NCI-H1092 treated with DMSO at 0.1 percent for 48 hours (cell line): Measurements from ENCODE around the gene ABCC12.

Source experiments
- DNase-seq: peaks from one replicate; lab custom pipeline; 2025; lab: John Stamatoyannopoulos, UW

ABCC12 gene

DNA sequence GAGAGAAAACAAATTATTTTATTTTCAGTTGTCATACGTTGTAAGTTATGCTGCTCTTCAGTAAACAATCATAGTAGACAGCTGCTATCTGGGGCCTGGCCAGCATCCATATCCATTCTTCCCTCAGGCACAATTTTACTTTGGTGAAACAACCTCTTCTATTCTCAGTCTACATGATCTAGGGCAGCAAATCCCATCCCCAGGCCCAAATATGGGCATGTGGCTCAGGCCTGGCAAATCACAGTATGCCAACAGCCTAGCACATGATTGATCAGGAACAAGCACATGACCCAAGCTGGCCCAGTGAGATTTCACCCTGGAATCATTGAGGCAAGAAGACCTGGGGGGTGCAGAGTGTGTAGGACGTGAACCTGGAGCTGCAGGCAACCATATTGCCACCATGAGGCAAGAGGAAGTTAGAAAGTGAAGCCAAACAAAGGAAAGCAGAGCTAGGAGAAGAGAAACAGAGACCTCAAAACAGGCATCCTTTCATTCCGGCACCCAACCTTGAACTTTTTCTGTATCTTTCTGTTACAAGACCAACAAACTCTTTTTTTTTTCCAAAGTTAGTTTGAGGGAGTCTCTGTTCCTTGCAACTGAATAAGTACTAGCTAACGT lies 10.3 kb upstream of the ABCC12 start:
- DNase-seq, result no peak

DNA sequence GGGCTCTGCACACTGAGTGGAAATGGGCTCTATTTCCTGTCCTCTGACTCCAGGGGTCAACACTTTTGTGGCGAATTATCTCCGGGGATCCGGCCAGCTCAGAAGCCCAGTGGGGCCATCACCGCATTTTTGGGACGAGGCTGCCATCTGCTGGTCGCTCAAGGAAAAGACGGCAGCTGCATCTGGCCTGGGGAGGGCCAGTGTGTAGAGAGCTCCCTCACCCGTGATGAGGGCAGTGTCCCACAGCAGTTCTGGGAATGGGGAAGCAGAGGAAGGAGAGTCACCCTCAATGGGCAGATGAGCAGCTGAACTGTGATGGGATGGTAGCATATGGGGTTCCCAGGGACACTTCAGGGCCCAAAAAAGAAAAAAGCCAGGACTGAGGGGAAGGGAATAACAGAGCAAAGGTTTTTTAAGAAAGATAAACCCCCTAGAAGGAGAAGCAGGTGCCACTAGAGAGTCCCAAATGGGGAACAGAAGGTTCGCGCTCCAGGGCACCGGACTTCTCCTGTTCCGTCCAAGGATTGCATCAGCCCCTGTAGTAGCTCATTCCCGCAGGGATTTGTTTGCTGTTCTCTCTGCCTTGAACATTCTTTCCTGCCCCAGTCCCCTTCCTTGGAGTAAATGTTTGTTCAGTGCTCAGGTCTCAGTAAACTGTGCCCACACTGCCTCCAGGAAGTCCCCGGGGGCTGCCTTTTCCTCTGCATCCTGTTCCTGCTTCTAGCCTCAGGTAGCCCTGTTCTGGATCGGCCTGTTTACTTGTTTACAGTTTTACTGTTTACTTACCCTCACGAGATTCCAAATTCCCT lies 9.3 kb upstream of the ABCC12 start:
- DNase-seq, result peak; percentile 59

DNA sequence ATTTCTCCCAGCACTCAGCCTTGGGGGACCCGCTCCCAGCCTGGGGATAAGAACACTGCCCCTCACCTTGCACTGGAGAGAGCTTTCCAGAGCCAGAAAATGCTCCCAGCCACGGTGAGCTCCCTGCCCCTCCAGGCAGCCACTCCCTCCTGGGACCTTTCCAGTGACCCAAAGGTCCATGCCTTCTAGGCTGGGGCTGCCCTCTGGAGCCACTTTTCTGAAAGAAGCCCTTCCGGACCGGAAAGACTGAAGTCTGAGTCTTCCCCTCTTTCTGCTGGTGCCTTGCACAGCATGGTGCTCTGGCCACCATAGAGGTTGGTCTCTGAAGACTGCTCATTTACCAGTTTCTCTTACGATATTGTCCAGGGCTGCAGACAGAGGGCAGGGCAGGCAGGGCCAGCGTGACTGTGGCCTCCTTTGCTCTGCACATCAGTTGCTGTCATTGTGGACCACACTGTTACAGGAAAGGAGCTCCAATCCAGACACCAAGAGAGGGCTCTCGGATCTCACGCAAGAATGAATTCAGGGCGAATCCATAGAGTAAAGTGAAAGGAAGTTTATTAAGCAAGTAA lies 7.1 kb upstream of the ABCC12 start:
- no peak for DNase-seq

DNA sequence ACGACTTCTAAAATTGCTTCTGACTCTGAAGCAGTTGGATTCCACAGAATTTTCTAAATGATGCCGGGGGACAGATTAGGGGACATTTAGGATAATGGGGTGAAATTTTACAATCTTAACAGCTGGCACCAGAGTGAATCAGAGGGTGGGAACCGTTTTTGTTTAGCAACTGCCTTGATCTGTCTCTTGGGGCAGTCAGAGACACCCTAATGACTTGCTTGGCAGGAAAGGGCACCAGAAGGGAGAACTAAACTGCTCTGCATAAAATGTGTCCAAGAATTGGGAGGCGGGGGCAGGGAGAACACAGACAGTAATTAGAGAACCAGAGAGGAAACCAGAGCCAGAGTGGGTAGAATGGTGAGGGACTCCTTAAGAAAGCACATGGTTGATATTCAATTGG lies 6.1 kb upstream of the ABCC12 start:
- no peak for DNase-seq

DNA sequence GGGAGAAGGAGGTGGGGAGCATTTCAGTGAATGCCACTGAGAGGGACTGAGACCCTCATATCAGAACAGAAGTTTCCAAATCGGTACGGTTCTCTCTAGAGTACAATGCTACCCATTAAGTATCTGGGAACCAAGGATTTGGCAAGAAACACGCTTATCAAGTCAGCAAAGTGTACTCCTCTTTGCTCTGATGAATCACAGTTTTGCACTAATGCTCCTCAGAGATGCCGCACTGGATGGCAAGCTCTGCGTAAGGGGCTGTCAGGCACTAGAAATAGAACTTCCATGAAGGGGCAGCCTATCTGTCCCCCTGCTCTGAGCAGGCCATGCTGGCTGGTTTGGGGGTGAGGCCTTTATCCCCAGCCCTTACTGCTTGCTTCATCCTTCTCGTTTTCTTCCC lies 4.8 kb upstream of the ABCC12 start:
- DNase-seq, result no peak

DNA sequence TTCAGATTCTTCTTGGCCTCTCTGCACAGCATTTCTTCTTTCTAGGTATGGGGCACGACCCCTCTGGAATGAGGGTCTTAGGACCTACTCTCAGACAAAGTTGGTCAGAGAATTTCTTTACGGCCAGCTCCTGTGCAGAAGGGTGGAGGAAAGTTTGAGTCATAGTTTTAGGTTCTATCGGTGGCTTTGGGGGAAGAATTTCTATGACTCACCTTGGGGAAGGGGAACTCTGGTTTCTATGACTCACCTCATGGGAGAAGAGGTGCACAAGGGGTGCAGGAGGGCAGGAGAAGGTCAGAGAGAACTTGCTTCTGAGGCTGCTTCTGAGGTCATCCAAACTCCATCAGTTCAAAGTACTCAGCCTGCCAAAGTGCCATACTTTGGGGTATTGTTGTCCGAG lies 2.5 kb upstream of the ABCC12 start:
- DNase-seq, result no peak

DNA sequence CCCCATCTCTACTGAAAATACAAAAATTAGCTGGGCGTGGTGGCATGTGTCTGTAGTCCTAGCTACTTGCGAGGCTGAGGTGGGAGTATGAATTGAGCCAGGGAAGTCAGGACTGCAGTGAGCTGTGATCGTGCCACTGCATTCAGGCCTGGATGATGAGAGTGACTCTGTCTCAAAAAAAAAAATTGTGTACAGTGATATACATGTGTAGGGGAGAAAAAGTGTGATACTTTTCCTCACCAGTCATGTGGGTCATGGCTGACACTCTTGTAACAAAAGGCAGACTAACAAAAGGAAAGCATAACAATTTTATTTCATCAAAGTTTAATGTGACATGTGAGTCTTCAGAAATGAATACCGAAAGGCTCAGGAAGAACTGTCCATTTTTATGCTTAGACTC lies 2.0 kb upstream of the ABCC12 start:
- no peak for DNase-seq

DNA sequence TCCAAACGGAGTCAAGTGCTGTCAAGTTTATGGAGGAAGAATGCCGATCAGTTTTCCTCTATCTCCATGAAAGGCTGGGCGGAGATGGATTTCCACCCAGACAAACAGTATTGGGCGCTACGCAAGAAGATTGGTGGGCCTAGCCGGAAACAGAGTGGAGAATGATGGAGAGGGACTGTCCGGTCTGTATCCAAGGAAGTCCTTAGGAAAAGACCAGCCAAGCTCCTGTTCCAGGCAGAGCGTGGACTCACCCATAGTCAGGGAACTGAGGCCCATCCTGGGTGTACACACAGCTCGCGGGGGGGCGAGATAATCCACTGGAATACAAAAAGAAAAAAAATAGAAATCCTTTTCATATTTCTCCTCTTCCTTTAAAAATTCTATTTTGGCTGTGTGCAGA lies 1.5 kb upstream of the ABCC12 start:
- DNase-seq, result no peak

DNA sequence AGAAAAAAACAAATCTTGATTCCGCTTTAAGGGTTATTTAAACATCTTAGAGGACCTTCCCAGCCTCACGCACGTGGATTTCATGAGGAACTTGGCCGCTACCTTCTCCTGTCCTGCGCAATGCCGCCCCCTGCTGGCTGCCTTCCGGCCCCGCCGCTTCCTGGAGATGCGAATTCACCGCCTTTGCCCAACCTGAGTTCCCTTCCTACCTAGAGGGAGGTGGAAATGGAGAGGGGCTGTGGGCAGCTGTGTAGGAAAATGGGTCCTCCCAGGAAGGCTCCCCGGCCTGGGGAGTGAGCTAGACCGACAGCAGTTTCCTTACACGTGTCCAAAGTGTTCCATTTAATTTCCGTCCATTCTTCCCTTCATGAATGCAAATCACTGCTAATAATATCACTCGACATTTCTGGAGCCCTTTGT lies 1.0 kb upstream of the ABCC12 start:
- DNase-seq, result peak; percentile 74

DNA sequence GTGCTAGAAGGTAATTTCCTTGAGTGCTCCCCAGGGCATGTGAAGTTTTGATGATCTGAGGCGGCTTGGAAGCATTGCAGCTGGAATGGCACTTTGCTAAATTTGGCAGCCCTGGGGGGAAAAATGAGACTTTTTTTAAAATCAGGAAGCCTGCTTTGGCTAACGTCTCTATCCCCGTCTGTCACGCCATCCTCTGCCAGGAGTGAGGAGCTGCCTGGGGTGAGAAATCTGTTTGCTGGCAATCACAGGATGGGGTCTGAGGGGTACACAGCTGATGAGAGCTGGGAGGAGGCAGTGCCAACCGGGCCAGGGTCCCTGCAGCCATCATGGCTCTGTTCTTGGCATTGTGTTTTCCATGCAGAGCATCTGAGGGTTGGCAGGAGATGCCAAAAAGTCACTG lies 2.0 kb downstream of the ABCC12 start:
- peak; percentile 17 for DNase-seq

DNA sequence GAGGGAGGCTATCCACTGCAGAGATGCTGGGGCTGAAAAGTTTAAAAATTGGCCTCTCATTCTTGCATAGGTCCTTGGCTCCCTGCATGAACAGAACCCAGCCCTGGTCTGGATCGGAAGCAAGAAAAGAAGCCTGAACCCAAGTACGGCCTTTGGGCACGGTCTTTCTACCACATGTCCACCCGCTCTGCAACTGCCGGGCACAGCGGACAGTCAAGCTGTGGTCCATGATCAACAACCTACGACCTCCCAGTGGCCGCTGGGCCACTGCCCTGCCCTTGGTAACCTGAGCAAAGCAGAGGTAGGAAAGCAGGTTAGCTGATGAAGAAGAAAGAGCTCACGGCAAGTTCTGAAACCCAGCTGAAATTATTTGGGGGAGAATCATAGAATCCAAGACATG lies 3.6 kb downstream of the ABCC12 start:
- no peak for DNase-seq

DNA sequence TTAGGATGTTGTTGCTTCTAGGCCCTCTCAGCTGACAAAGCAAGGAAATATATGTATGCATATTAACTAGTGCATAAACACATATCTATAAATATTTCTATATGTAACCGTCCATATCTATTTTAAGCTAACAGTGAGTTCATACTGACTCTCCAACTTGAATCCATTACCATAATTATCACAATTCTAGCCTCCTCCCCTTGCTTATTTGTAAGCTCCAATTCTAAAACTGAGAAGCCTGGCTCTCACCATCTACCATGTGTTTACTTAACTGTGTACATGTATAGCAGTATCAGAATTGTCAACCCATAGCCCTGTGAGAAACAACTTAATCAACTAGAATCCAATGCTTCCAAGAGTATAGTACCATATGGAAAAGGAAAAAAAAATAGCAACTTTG lies 5.1 kb downstream of the ABCC12 start:
- DNase-seq, result no peak

DNA sequence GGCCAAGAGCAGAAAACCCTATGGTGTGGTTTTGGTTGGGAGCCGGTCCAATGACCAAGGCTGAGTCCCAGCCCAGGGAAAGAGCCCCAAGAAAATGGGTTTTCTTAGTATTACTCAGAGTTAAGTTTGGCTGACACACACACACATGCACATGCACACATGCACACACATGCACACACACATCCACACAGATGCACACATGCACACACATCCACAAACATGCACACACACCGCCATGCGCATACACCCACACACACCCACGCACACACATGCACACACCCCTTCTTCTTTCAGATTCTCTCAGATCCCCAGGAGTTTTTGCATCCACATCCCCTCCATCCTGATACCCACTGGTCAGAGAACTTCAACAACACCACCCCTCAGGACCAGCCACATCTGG lies 9.1 kb downstream of the ABCC12 start:
- no peak for DNase-seq

DNA sequence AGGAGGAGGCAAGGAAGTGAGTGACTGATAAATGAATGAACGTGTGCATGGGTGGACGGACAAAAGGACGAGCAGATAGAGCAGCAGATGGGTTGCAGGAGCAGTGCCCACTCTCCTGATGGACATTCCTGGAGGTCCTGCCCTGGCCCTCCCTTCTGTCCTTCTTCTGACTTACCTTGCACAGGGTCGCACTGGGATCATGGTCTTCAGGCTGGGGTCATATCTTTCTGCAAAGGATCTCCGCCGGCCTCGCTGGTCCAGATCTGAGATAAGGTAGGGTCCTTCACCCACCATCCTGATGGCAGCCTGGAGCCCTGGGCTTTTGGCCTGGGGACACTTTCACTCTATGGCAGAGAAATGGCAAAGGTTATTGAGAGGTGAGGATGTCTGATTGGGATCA lies 9.7 kb downstream of the ABCC12 start:
- no peak for DNase-seq

DNA sequence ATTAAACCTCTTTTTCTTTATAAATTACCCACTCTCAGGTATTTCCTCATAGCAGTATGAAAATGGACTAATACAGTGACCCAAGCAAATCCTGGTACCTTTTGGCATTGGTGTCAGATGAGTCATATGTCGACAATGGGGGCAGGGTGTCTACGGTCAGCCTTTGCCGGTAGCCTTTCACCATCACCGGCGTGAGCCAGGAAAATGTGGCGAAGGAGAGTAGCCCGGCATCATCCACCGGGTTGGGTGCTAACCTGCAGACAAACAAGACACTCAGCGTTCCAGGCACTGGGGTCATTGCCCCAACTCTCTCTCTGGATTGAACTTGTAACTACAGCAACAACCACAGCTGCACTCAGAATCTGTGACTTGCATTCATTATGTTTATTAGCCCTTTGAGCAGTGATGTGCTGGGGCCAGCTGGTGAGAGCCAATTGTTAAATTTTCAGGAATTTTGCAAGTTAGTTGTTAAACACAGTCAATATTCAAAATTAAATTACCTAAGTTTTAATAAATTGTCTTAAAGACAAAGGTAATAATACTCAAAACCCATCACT lies 11.9 kb downstream of the ABCC12 start:
- DNase-seq, result no peak

DNA sequence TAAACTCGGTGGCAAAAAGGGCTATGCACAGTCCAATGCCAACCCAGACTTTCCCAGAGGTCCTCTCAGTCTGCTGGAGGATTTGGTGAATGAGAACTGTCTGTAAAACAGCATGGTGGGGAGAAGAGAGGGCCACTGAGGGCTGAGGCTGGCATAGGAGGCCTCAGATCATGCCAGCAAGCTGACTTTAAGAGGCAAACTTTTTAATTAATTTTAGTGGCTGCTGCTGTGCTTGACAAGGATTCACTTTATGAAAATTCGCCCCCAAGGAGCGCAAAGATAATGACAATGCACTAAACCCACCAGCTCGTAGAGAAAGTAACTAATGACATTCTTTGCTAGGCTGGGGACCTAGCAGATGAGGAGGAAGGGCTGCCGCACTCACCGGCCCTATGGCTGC lies 15.0 kb downstream of the ABCC12 start:
- no peak for DNase-seq

DNA sequence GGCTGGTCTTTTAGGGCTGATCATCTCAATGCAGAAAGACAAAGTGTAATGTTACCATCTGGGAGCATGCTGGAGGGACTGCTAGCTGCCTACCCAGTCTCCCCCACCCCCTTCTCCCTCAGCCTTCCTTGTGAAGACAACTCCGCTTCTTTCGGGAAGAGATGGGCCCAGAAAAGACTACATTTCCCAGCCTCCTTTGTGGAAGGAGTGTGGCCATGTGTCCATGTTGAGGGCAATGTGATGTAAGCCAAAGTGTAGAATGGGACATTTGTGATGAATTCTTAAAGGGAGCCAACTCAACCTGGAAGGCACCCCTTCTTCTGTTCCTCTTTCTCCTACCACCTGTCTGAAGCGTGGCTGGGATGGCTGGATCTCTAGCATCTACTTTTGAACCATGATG lies 16.3 kb downstream of the ABCC12 start:
- DNase-seq, result no peak

DNA sequence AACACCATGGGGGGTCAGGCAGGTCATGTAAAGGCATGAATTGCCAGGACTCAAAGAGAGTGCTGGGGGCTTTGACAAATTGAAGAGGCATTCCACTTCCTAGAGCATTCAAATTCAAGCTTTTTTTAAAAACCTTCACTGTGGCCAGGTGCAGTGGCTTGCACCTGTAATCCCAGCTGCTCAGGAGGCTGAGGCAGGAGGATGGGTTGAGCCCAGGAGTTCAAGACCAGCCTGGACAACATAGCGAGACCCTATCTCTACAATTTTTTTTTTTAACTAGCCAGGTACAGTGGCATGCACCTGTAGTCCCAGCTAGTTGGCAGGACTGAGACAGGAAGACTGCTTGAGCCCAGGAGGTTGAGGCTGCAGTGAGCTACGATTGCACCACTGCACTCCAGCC lies 17.2 kb downstream of the ABCC12 start:
- DNase-seq, result no peak

DNA sequence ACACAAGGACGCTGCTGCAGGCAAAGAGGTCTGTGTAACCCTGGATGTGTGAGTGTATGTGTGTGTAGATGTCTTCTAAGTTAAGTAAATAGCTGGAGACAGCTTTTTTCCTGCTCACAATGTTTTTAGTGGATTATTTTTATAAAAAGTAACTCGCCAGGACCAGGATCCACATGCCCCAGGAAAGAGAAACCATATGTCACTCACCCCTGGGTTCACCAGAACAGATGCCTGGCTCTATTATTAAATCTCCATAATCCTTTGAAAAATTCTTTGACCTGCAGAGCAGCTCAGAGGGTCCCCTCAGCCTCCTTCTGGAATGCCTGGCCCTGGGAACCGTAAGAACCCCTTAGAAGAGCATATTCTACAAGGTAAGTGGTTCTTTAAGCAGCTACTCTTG lies 18.0 kb downstream of the ABCC12 start:
- no peak for DNase-seq

DNA sequence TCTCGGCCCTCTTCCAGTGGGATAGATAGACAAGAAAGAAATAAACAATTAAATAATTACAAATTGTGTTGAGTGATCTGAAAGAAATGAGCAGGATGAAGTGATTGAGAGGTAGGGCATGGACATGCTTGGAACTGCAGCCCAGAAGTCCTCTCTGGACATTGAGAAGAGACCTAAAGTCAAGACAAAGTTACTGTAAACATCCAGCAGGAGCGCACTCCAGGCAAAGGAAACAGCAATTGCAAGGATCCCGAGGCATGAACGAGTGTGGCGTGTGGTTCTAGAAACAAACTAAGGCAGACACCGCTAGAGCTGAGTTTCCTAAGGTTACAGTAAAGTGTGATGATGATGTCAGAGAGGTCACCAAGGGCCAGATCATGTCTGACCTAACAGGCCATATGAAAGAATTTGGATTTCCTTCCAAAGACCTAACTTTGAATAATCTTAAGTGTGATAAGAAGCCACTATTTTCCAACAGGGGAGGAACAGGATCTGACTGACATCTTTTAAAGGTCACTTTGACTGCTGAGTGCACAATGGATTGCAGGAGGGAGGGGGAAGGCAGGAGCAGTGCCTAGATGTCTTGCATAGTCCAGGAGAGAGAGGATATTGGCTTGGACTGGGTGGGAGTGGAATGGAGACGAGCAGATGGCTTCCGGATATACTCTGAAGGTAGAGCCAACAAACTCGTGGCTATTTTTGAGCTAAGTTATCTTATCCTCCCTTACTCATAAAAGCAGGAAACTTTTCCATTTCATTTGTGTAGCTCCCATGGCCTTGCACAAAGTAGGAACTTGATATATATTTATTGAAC lies 19.0 kb downstream of the ABCC12 start:
- DNase-seq, result no peak

DNA sequence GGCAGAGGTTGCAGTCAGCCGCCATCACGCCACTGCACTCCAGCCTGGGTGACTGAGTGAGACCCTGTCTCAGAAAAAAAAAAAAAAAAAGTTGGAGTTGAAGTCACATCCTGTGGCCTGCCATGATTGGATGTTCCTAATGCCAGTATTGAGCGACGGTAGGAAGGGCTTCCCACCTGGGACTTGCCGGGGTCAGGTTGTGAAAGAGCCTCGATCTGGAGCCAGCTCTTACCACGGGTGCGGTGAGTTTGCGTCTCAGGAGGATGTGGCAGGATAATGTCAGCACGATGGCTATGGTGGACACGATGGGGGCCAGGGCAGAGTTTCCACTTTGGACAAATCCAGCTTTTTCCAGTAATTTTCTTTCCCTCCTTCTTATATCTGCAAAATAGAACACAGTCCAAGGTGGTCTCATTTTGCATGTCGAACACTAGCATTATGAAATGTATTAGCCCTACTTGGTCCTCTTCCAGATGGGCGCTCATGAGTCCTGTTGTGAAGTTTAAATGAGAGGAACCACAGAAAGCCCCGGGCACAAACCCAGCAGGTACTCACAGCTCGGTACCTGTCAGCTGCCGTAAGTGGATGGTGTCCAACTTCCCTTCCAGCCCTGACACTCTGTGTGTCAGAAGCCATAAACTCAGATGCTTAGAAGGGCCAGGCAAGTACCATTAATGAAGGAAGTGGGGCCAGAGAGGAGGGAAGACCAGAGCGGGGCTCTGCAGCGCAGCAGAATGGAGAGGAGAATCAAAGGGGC lies 22.2 kb downstream of the ABCC12 start:
- peak; percentile 61 for DNase-seq

DNA sequence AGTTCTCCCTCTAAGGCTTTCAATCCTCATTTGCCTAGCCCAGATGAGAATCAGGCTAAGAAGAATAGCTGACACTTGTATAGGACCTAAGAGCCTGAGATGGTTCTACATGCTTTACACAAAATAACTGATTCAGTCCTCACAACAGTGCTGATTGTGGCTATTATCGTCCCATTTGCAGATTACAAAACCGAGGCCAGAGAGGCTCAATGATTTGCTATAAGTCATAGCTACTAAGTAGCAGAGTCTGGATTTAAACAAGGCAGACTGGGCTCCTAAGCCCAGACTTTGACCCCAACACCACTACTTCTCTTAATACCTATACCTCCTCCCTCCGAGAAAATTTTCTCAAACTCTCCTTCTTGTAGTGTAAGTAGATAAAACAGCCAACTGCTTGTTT lies 23.1 kb downstream of the ABCC12 start:
- no peak for DNase-seq
